Testis (tissue), 2 donors: ENCODE results near the gene SARM1.

Experiments
- CTCF ChIP-seq, 3 experiments: fragments of 450-650 bp in 2 of 3; fragments of 200-600 bp in 1 of 3; sonication (generic) in 1 of 3; IDR thresholded peaks; one replicate each; pipeline ENCODE4 v1.5.1; 2016 to 2019; ENCODE audit warnings: antibody characterized with exemption in 3 of 3, mild to moderate bottlenecking in 2 of 3, moderate library complexity in 1 of 3
- POLR2A ChIP-seq: fragments of 450-650 bp; IDR thresholded peaks from one replicate; pipeline ENCODE4 v1.6.1; 2017; ENCODE audit warnings: antibody characterized with exemption, mild to moderate bottlenecking, moderate library complexity

GRCh38 chr17:28385037-28385400, 13.5 kb downstream of the SARM1 start:
- TF ChIP-seq CTCF (IDR thresholded peaks at IDR 0.05) (no peak), POLR2A (no peak)
